GM08714 (cell line): ENCODE measurements around the gene FAM72B.
"Not testable (repeated sequence)": the region's sequence is repeated elsewhere in the genome, so short reads cannot be mapped to it uniquely, and the experiment has no call there.

Experiments used
- H3K4me3 ChIP-seq: fragments of 200-500 bp; sonication (Bioruptor generic); 2 replicates; pipeline ENCODE4 v1.5.1; 2014; ENCODE audit warnings: mild to moderate bottlenecking, low read length, inconsistent platforms

FAM72B gene

DNA sequence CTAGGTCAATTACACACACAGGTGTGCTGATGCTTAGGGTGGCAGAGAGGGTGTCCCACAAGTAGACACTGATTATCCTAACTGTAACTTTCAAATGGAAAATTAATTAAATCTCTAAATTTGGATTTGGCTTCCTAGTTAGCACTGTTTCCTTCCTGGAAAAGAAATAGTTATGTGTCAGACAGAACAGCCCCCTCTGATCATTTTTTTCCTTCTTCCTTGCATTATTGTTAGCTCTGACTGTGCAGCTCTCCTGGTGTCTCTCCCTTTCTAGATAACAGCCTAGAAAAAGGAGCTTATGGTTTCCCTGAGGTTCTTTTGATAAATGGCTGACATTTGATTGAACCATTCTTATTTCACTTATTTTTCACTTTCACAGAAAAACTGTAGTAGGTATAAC, 31.4 kb downstream of the FAM72B start:
- not testable (repeated sequence) for H3K4me3 ChIP-seq

- not testable (repeated sequence) for H3K4me3 ChIP-seq
These were observed 32.8 kb downstream of the FAM72B start for GRCh38 chr1:121151294-121151693.

GRCh38 chr1:121148489-121149190, 35.5 kb downstream of the FAM72B start:
- not testable (repeated sequence) for H3K4me3 ChIP-seq

DNA sequence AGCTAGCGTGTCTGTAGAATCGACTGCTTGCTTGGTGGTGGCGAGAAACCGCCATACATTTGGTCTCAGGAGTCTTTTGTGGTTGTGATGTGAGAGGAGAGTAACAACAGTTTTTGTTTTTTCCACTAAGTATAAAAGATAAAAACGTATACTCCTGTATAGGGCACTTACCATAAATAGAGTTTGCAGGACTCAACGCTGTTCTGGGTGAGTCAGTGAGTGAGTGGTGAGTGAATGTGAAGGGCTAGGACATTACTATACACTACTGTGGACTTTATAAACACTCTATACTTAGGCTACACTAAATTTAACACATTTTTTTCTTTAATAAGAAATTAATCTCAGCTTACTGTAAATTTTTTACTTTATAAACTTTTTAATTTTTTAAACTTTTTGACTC, 43.7 kb downstream of the FAM72B start:
- H3K4me3 ChIP-seq: not testable (repeated sequence)

DNA sequence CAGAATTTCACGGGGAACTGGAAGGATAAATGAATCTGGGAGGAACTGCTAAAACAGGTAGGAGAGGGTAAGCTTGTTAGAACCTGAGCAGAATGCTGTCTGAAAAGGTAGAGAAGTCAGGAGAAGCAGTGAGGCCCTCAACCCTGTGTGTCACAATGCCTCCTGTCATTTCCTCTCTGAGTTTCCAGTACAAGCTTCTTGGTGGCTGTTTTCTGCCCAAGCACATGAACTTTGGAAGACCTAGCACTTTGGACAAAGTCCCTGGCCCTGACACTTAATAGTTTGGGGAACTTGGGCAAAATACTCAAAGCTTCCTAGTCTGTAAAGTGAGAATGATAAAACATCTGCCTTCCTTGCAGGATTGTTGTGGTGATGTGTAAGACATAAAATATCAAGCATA, 52.6 kb downstream of the FAM72B start:
- H3K4me3 ChIP-seq: not testable (repeated sequence)

- not testable (repeated sequence) for H3K4me3 ChIP-seq
These were observed 65.7 kb downstream of the FAM72B start for GRCh38 chr1:121118480-121118824.
